Astrocyte (in vitro differentiated cells and primary cell): Measurements from ENCODE around the gene SEMA3F. TPM values are rescaled to one million over a fixed set of nuclear protein-coding genes. Genes with fewer than 3 reads are reported as not detected.
"Not testable (repeated sequence)": the region's sequence is repeated elsewhere in the genome, so short reads cannot be mapped to it uniquely, and the experiment has no call there.

Experiments
- DNase-seq: peaks from one replicate; pipeline ENCODE4 v3.0.0-alpha.2; 2010; ENCODE audit warnings: low read depth
- FAIRE-seq: peaks from 2 replicates; lab custom pipeline; 2011; peaks lifted over from hg19 to GRCh38; lab: Jason Lieb, UNC
- H2AFZ ChIP-seq: 2 replicates; pipeline ENCODE4 v1.6.0; 2012; ENCODE audit warnings: low read depth, low read length, inconsistent platforms
- H3K27ac ChIP-seq: 2 replicates; pipeline ENCODE4 v1.5.1; 2011; ENCODE audit warnings: low read depth, low read length, inconsistent platforms
- H3K27me3 ChIP-seq: 2 replicates; pipeline ENCODE4 v1.6.0; 2011; ENCODE audit warnings: low read length, inconsistent platforms; ENCODE audit not compliant: insufficient read depth
- H3K36me3 ChIP-seq: 2 replicates; pipeline ENCODE4 v1.5.1; 2011; ENCODE audit warnings: low read length, inconsistent platforms; ENCODE audit not compliant: insufficient read depth
- H3K4me1 ChIP-seq: 2 replicates; pipeline ENCODE4 v1.5.1; 2011; ENCODE audit warnings: low read length, inconsistent platforms; ENCODE audit not compliant: insufficient read depth
- H3K4me2 ChIP-seq: 2 replicates; pipeline ENCODE4 v1.6.0; 2012; ENCODE audit warnings: low read length, inconsistent platforms
- H3K4me3 ChIP-seq: 2 replicates; pipeline ENCODE4 v1.5.1; 2011; ENCODE audit warnings: low read depth, mild to moderate bottlenecking, low read length, inconsistent platforms; ENCODE audit not compliant: insufficient read depth
- H3K79me2 ChIP-seq: 2 replicates; pipeline ENCODE4 v1.6.0; 2012; ENCODE audit warnings: mild to moderate bottlenecking, low read length, inconsistent platforms; ENCODE audit not compliant: insufficient read depth
- H3K9ac ChIP-seq: 2 replicates; pipeline ENCODE4 v1.6.0; 2012; ENCODE audit warnings: mild to moderate bottlenecking, low read length, inconsistent platforms
- H3K9me3 ChIP-seq: 2 replicates; pipeline ENCODE4 v1.5.1; 2012; ENCODE audit warnings: low read depth, mild to moderate bottlenecking, low read length, inconsistent platforms; ENCODE audit not compliant: insufficient read depth
- H4K20me1 ChIP-seq: 2 replicates; pipeline ENCODE4 v1.6.0; 2012; ENCODE audit warnings: low read length, inconsistent platforms; ENCODE audit not compliant: insufficient read depth
- H3K27ac Mint-ChIP-seq: one replicate; pipeline ENCODE4 v1.8.0; 2021; ENCODE audit warnings: mild to moderate bottlenecking, mixed read lengths; ENCODE audit not compliant: unreplicated experiment
- H3K27me3 Mint-ChIP-seq: one replicate; pipeline ENCODE4 v1.8.0; 2021; ENCODE audit warnings: low read depth, mixed read lengths; ENCODE audit not compliant: unreplicated experiment
- H3K36me3 Mint-ChIP-seq: one replicate; pipeline ENCODE4 v1.8.0; 2021; ENCODE audit warnings: low read depth, mixed read lengths; ENCODE audit not compliant: unreplicated experiment
- H3K4me1 Mint-ChIP-seq: one replicate; pipeline ENCODE4 v1.8.0; 2021; ENCODE audit warnings: low read depth, mixed read lengths; ENCODE audit not compliant: unreplicated experiment
- H3K4me3 Mint-ChIP-seq: one replicate; pipeline ENCODE4 v1.8.0; 2021; ENCODE audit warnings: mild to moderate bottlenecking, moderate library complexity, mixed read lengths; ENCODE audit not compliant: unreplicated experiment
- H3K9me3 Mint-ChIP-seq: one replicate; pipeline ENCODE4 v1.8.0; 2021; ENCODE audit warnings: mild to moderate bottlenecking, mixed read lengths; ENCODE audit not compliant: unreplicated experiment
- CTCF ChIP-seq: IDR thresholded peaks from 2 replicates; pipeline ENCODE4 v1.5.1; 2011; ENCODE audit warnings: low read depth, mild to moderate bottlenecking, inconsistent platforms, low read length, moderate library complexity; ENCODE audit not compliant: insufficient read depth
- EZH2 ChIP-seq: IDR thresholded peaks from 2 replicates; pipeline ENCODE4 v1.6.1; 2012; ENCODE audit warnings: mild to moderate bottlenecking, low read length, inconsistent platforms; ENCODE audit not compliant: insufficient read depth
- total RNA-seq: library from RNA; stranded (reverse); gene quantifications from 2 replicates; pipeline ENCODE4 v1.2.1, GENCODE V29; 2021

The SEMA3F gene
- total RNA-seq, 1 donor from 2014 or later, result 6.6 TPM

GRCh38 chr3:50226888-50227389 lies 71.8 kb downstream of the SEMA3F start:
- Mint-ChIP-seq H3K36me3 (no peaks in the 10 kb centered on the region), H3K9me3 (peaks cover 2% of the 10 kb centered on the region), H3K4me3 (peak overlapping the region; percentile 86), H3K27ac (peak overlapping the region; percentile 34), H3K4me1 (peaks cover 7% of the 10 kb centered on the region), H3K27me3 (peaks cover 20% of the 10 kb centered on the region)
- no peaks in the 10 kb centered on the region for H3K79me2 ChIP-seq
- peak overlapping the region; percentile 98 for H2AFZ ChIP-seq
- peak overlapping the region; percentile 70 for H3K9ac ChIP-seq
- TF ChIP-seq EZH2, result no peak
- no peak for TF ChIP-seq CTCF
- H3K27me3 ChIP-seq, result peaks cover 4% of the 10 kb centered on the region
- H3K4me3 ChIP-seq, result peak overlapping the region; percentile 63
- H4K20me1 ChIP-seq, result no peaks in the 10 kb centered on the region
- peaks cover 4% of the 10 kb centered on the region for H3K4me1 ChIP-seq
- H3K4me2 ChIP-seq, result peak overlapping the region; percentile 98
- DNase-seq, result no peak
- no peak overlapping the region for H3K27ac ChIP-seq
- no peaks in the 10 kb centered on the region for H3K9me3 ChIP-seq
- no peaks in the 10 kb centered on the region for H3K36me3 ChIP-seq
- no peak for FAIRE-seq

- H3K4me1 Mint-ChIP-seq, result peaks cover 7% of the 10 kb centered on the region
- H3K9me3 Mint-ChIP-seq, result peaks cover 2% of the 10 kb centered on the region
- no peaks in the 10 kb centered on the region for H3K9me3 ChIP-seq
- H3K4me2 ChIP-seq, result peak overlapping the region; percentile 98
- H3K4me3 Mint-ChIP-seq, result peak overlapping the region; percentile 89
- H3K4me3 ChIP-seq, result peak overlapping the region; percentile 79
- peak overlapping the region; percentile 98 for H2AFZ ChIP-seq
- no peaks in the 10 kb centered on the region for H3K79me2 ChIP-seq
- peaks cover 4% of the 10 kb centered on the region for H3K4me1 ChIP-seq
- H3K36me3 Mint-ChIP-seq, result no peaks in the 10 kb centered on the region
- no peaks in the 10 kb centered on the region for H4K20me1 ChIP-seq
- H3K36me3 ChIP-seq, result no peaks in the 10 kb centered on the region
- peaks cover 20% of the 10 kb centered on the region for H3K27me3 Mint-ChIP-seq
- TF ChIP-seq CTCF (peak; percentile 19), EZH2 (no peak)
- H3K27ac ChIP-seq, result peak overlapping the region; percentile 11
- peak overlapping the region; percentile 79 for H3K9ac ChIP-seq
- H3K27me3 ChIP-seq, result peaks cover 4% of the 10 kb centered on the region
- FAIRE-seq (no peak), DNase-seq (peak; percentile 71)
- H3K27ac Mint-ChIP-seq, result peak overlapping the region; percentile 8
Observed at GRCh38 chr3:50227390-50228183, 72.5 kb downstream of the SEMA3F start.

GRCh38 chr3:50228184-50228763 lies 73.2 kb downstream of the SEMA3F start:
- not testable (repeated sequence) for FAIRE-seq, H3K27me3 ChIP-seq, H3K27ac ChIP-seq, H3K4me1 ChIP-seq, H4K20me1 ChIP-seq, H3K36me3 Mint-ChIP-seq, H3K9me3 ChIP-seq, H3K9me3 Mint-ChIP-seq, H3K79me2 ChIP-seq, H3K36me3 ChIP-seq, H3K4me1 Mint-ChIP-seq, DNase-seq
- H3K4me3 Mint-ChIP-seq, result peak overlapping the region; percentile 89
- peak overlapping the region; percentile 88 for H3K27ac Mint-ChIP-seq
- H3K4me2 ChIP-seq, result peak overlapping the region; percentile 98
- peak overlapping the region; percentile 79 for H3K4me3 ChIP-seq
- peaks cover 18% of the 10 kb centered on the region for H3K27me3 Mint-ChIP-seq
- peak overlapping the region; percentile 91 for H2AFZ ChIP-seq
- peak overlapping the region; percentile 79 for H3K9ac ChIP-seq
